C4-2B (cell line): ENCODE data around the gene IGFL1.
"Not testable (repeated sequence)": the region's sequence is repeated elsewhere in the genome, so short reads cannot be mapped to it uniquely, and the experiment has no call there.

Experiments used
- H3K27ac ChIP-seq: fragments of 450-650 bp; 2 replicates; pipeline ENCODE4 v1.5.1; 2017
- CTCF ChIP-seq: fragments of 450-650 bp; conservative IDR thresholded peaks from 2 replicates; pipeline ENCODE4 v1.5.1; 2017; ENCODE audit warnings: mild to moderate bottlenecking
- ZFX ChIP-seq: fragments of 450-650 bp; IDR thresholded peaks from 2 replicates; pipeline ENCODE4 v1.6.1; 2017

IGFL1 gene

GRCh38 chr19:46229442-46229841 lies at the start of gene IGFL1:
Gene IGFL1 (plus strand): TSS chr19:46229742. CDS start chr19:46229775, 33 bp downstream.
- TF ChIP-seq CTCF (no peak), ZFX (no peak)
- H3K27ac ChIP-seq = no peak within 1 kb of the TSS

- TF ChIP-seq ZFX (no peak), CTCF (no peak)
- no peak overlapping the region for H3K27ac ChIP-seq
These were observed 48.7 kb upstream of the IGFL1 start for GRCh38 chr19:46180701-46181387.

- TF ChIP-seq ZFX (no peak), CTCF (no peak)
- H3K27ac ChIP-seq = no peak overlapping the region
These were observed 48.2 kb upstream of the IGFL1 start for GRCh38 chr19:46181388-46181779.

GRCh38 chr19:46182476-46182875 lies 47.1 kb upstream of the IGFL1 start:
- TF ChIP-seq CTCF = no peak
- no peak for TF ChIP-seq ZFX
- no peak overlapping the region for H3K27ac ChIP-seq

- not testable (repeated sequence) for H3K27ac ChIP-seq
These were observed 44.5 kb upstream of the IGFL1 start for GRCh38 chr19:46184775-46185710.

GRCh38 chr19:46186101-46186716 lies 43.3 kb upstream of the IGFL1 start:
- H3K27ac ChIP-seq = no peak overlapping the region
- no peak for TF ChIP-seq ZFX

- no peak for TF ChIP-seq ZFX
- TF ChIP-seq CTCF = no peak
- H3K27ac ChIP-seq = no peak overlapping the region
These were observed 42.8 kb upstream of the IGFL1 start for GRCh38 chr19:46186717-46187101.
